Right lobe of liver (tissue), 6 donors: Measurements from ENCODE around the gene REXO5. TPM values are rescaled to one million over a fixed set of nuclear protein-coding genes. Genes with fewer than 3 reads are reported as not detected.
A peak's percentile ranks its signal among the peaks of the same experiment; 100 is the strongest.

Source experiments
- ATAC-seq, 4 donors: fragments of 200-7000 bp; cut with Tn5 transposase; one replicate each; pipeline ENCODE4 v1.9.1; 2020; ENCODE audit warnings: mild to moderate bottlenecking in 4 of 4, moderate library complexity in 4 of 4
- DNase-seq, 3 donors: peaks; one replicate each; pipeline ENCODE4 v3.0.0-alpha.2; 2020
- H3K27ac ChIP-seq, 3 donors: fragments of 200-600 bp; one replicate each; pipeline ENCODE4 v1.8.0; 2022
- H3K27me3 ChIP-seq, 2 donors: fragments of 200-600 bp; one replicate each; pipeline ENCODE4 v1.8.0; 2022
- H3K36me3 ChIP-seq, 4 donors: fragments of 200-600 bp; sonication (generic) in 1 of 4; one replicate each; pipeline versions ENCODE4 v1.5.1 to v1.8.0; 2017 to 2022; ENCODE audit warnings: control low read depth in 1 of 4
- H3K4me1 ChIP-seq, 4 donors: fragments of 200-600 bp; sonication (generic) in 1 of 4; one replicate each; pipeline versions ENCODE4 v1.5.1 to v1.8.0; 2017 to 2022; ENCODE audit warnings: control low read depth in 1 of 4
- H3K4me3 ChIP-seq, 3 donors: fragments of 200-600 bp; one replicate each; pipeline ENCODE4 v1.8.0; 2022
- H3K9me3 ChIP-seq, 4 donors: fragments of 200-600 bp; sonication (generic) in 1 of 4; one replicate each; pipeline versions ENCODE4 v1.5.1 to v1.8.0; 2017 to 2022; ENCODE audit warnings: control low read depth in 1 of 4
- CTCF ChIP-seq, 4 donors: fragments of 200-600 bp in 3 of 4; fragments of 450-650 bp in 1 of 4; IDR thresholded peaks; one replicate each; pipeline versions ENCODE4 v1.5.1 to v1.8.0; 2016 to 2022; ENCODE audit warnings: antibody characterized with exemption in 4 of 4, mild to moderate bottlenecking in 2 of 4
- POLR2A ChIP-seq: fragments of 450-650 bp; IDR thresholded peaks from one replicate; pipeline ENCODE4 v1.6.1; 2017; ENCODE audit warnings: antibody characterized with exemption, mild to moderate bottlenecking
- WGBS: methylation state at CpG from one replicate; pipeline ENCODE4 v1.1.6; 2018; ENCODE audit warnings: low coverage, low lambda C conversion rate; ENCODE audit not compliant: insufficient coverage; ENCODE audit errors: missing lambda C conversion rate; 5-methylcytosine and 5-hydroxymethylcytosine counted together
- intact Hi-C, 2 donors: fragments of 100-400 bp; cut with DNase I; formaldehyde crosslinking; loops; one replicate each; pipeline versions ENCODE4 v1.11.2 to v1.14.1; 2022
- small RNA-seq, 2 experiments: library from RNA; depleted of rRNA; stranded (forward); fragments of <200 nt; gene quantifications; one replicate each; pipeline ENCODE3, GENCODE V24; 2016
- total RNA-seq, 6 experiments: library from RNA; depleted of rRNA in 2 of 6; stranded (reverse); fragments of >200 nt in 2 of 6; fragmentation: NEBNext Ultra II Directional in 3 of 6; extraction: Animal tissue kit (Norgen Biotek cat#: 25700) in 3 of 6; gene quantifications; one replicate each; pipeline versions ENCODE4 v1.1.0 to v1.2.4, GENCODE V29; 2016 to 2023
- donor health status: DM: no; HTN: yes; CAD: no.
- donor health status: DM: no; HTN: no; CAD: no.
- donor health status: DM: no; HTN: no; CAD: no.
- donor health status: DM: no; HTN: yes; CAD: no.
- donor health status: DM: no; HTN: yes; CAD: no.

REXO5 gene
- total RNA-seq, 6 experiments from 2014 or later = 1.1 to 2.9 (median 2.4) TPM

- TF ChIP-seq POLR2A (no peak), CTCF (IDR thresholded peaks at IDR 0.05) (no peak)
- peak overlapping the region; percentile 81 to 89 (median 88) for H3K4me3 ChIP-seq
- DNase-seq (no peak), ATAC-seq (no peak)
- H3K27me3 ChIP-seq = no peaks in the 10 kb centered on the region
- H3K4me1 ChIP-seq = peaks cover 0 to 39% (median 13%) of the 10 kb centered on the region in 4 donors
- intact Hi-C loops = no loop called here
- peaks cover 0 to 7% (median 3%) of the 10 kb centered on the region in 4 donors for H3K36me3 ChIP-seq
- no peaks in the 10 kb centered on the region for H3K9me3 ChIP-seq
- WGBS = 19% methylated on average over 5 of the region's 5 CpGs
- peak overlapping the region; percentile 34 to 96 (median 92) for H3K27ac ChIP-seq
Measured at GRCh38 chr16:20899071-20899470, 92.7 kb downstream of the REXO5 start.

Small RNA genes within 50 kb of the gene (small RNA-seq; reads per million reads assigned to genes)
- gene RF00618 (0 reads per million in 2 experiments), gene RNU6-944P (0 to 0.10 reads per million in 2 experiments)

Other genes with a start within 250 kb of the REXO5 start
- 100 to 1,000 TPM; 192 to 603 (median 408) TPM for gene ACSM2B, start 230.2 kb upstream of the REXO5 start, total RNA-seq
- gene ACSM1, start 108.8 kb upstream of the REXO5 start, total RNA-seq = 10 to 100 TPM in 1 of 6 experiments, 1 to 10 TPM in 4, under 1 TPM in 1; 0.90 to 11.1 (median 1.6) TPM
- 10 to 100 TPM; 13.5 to 26.4 (median 16.5) TPM for gene THUMPD1, start 64.7 kb upstream of the REXO5 start, total RNA-seq
- 100 to 1,000 TPM in 1 of 6 experiments, 10 to 100 TPM in 5; 24.5 to 109 (median 57.9) TPM for gene ACSM3, start 42.5 kb upstream of the REXO5 start, total RNA-seq
- 10 to 100 TPM in 5 of 6 experiments, 1 to 10 TPM in 1; 9.8 to 15.9 (median 14.8) TPM for gene ERI2, start 55 bp upstream of the REXO5 start, total RNA-seq
- 10 to 100 TPM; 10.3 to 15.1 (median 13.8) TPM for gene DCUN1D3, start 93.8 kb downstream of the REXO5 start, total RNA-seq
- 100 to 1,000 TPM in 1 of 6 experiments, 10 to 100 TPM in 5; 32.4 to 102 (median 37.9) TPM for gene LYRM1, start 94.2 kb downstream of the REXO5 start, total RNA-seq